ENCODE measurements around the gene DAD1. TPM values are rescaled to one million over a fixed set of nuclear protein-coding genes. Genes with fewer than 3 reads are reported as not detected.

DAD1 gene
- total RNA-seq, 3 donors from 2014 or later = 192 to 238 (median 202) TPM

DNA sequence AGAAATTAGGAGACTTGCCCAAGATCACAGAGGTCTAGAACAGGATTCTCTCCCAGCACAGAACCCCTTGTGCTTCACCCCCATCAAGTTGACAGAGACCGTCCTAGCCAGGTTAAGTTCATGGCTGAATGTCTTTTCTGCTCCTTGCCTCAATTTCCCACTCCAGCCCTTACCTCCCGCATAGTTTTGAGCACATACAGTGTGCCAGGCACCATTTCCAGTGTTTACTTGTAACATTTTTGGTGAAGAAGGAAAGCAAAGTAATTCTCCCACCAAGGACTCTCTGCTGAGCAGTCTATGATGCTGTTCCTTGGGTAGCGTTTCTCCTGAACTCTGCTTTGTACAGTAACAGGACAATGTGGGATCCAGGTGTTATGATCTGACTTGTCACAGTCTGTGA lies 10.3 kb upstream of the DAD1 start:
- peak overlapping the region; percentile 91 to 95 for H3K27ac ChIP-seq
- DNase-seq (ENCODE audit: low spot score in 2 of 2) = no peak
- no peaks in the 10 kb centered on the region for H3K27me3 ChIP-seq
- peak overlapping the region; percentile 67 to 86 (median 78) for H3K4me3 ChIP-seq
- peaks cover 0 to 13% of the 10 kb centered on the region in 2 donors for H3K4me1 ChIP-seq
- H3K9me3 ChIP-seq = no peaks in the 10 kb centered on the region
- H3K36me3 ChIP-seq = peaks cover 7% of the 10 kb centered on the region
- TF ChIP-seq CTCF (IDR thresholded peaks at IDR 0.05) (no peak), POLR2A (IDR thresholded peaks at IDR 0.05) (no peak), POLR2AphosphoS5 (IDR thresholded peaks at IDR 0.05) (no peak)
- intact Hi-C loops (cut with DNase I; ENCODE audit: low total_unique reads) = no loop called here

DNA sequence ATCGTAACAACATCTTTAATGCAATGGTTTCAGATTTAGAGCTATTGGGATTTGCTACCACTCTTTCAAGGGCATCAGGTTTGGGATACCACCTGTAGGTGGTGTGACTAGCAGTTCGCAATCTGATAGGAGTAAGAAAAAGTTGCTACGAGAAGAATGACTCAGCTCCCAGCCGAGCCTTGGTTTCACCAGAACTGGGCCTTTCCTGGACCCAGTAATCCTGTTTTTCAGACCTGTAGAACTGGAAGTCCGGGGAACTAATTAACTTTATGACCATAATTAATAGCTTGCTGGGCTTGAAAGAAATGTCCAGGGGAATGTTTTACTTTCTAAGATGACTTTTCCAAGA lies 9.8 kb upstream of the DAD1 start:
- Histone ChIP-seq H3K4me3 (peak overlapping the region; percentile 67 to 86 (median 78)), H3K27me3 (no peaks in the 10 kb centered on the region), H3K9me3 (no peaks in the 10 kb centered on the region), H3K36me3 (peaks cover 7% of the 10 kb centered on the region), H3K4me1 (peaks cover 0 to 13% of the 10 kb centered on the region in 2 donors), H3K27ac (peak overlapping the region; percentile 91 to 95)
- intact Hi-C loops (cut with DNase I; ENCODE audit: low total_unique reads) = no loop called here
- DNase-seq (ENCODE audit: low spot score in 2 of 2) = peak in 1 of 2 donors; percentile 48
- TF ChIP-seq POLR2AphosphoS5 (IDR thresholded peaks at IDR 0.05) (no peak), CTCF (IDR thresholded peaks at IDR 0.05) (peak in 2 of 3 donors; percentile 23 to 26)

GRCh38 chr14:22598099-22598895 lies 9.3 kb upstream of the DAD1 start, which contains the start of gene ABHD4:
Gene ABHD4 (plus strand): TSS chr14:22598300. CDS start chr14:22598307, 7 bp downstream.
- Histone ChIP-seq H3K27me3 (no peaks in the 10 kb centered on the region), H3K36me3 (peaks cover 6% of the 10 kb centered on the region), H3K27ac (peak within 1 kb of the TSS; percentile 91 to 95), H3K4me1 (peaks cover 0 to 13% of the 10 kb centered on the region in 2 donors), H3K9me3 (no peaks in the 10 kb centered on the region), H3K4me3 (peak within 1 kb of the TSS; percentile 67 to 86 (median 78))
- intact Hi-C loops (cut with DNase I; ENCODE audit: low total_unique reads) = no loop called here
- TF ChIP-seq POLR2A (IDR thresholded peaks at IDR 0.05) (peak; percentile 80), CTCF (IDR thresholded peaks at IDR 0.05) (no peak), POLR2AphosphoS5 (IDR thresholded peaks at IDR 0.05) (peak; percentile 47 to 88 (median 52))
- peak; percentile 79 to 87 for DNase-seq (ENCODE audit: low spot score in 2 of 2)

GRCh38 chr14:22597771-22598098 lies 8.7 kb upstream of the DAD1 start:
- intact Hi-C loops (cut with DNase I; ENCODE audit: low total_unique reads) = no loop called here
- no peak for DNase-seq (ENCODE audit: low spot score in 2 of 2)
- peak overlapping the region; percentile 91 to 95 for H3K27ac ChIP-seq
- H3K4me1 ChIP-seq = peaks cover 0 to 13% of the 10 kb centered on the region in 2 donors
- no peaks in the 10 kb centered on the region for H3K9me3 ChIP-seq
- no peaks in the 10 kb centered on the region for H3K36me3 ChIP-seq
- H3K27me3 ChIP-seq = no peaks in the 10 kb centered on the region
- peak overlapping the region; percentile 67 to 86 (median 78) for H3K4me3 ChIP-seq
- TF ChIP-seq POLR2AphosphoS5 (IDR thresholded peaks at IDR 0.05) = no peak
- no peak for TF ChIP-seq POLR2A (IDR thresholded peaks at IDR 0.05)
- TF ChIP-seq CTCF (IDR thresholded peaks at IDR 0.05) = no peak

- H3K4me1 ChIP-seq = peaks cover 0 to 13% of the 10 kb centered on the region in 2 donors
- no peak for TF ChIP-seq POLR2A (IDR thresholded peaks at IDR 0.05)
- TF ChIP-seq CTCF (IDR thresholded peaks at IDR 0.05) = no peak
- no peak for TF ChIP-seq POLR2AphosphoS5 (IDR thresholded peaks at IDR 0.05)
- H3K27me3 ChIP-seq = no peaks in the 10 kb centered on the region
- H3K36me3 ChIP-seq = no peaks in the 10 kb centered on the region
- intact Hi-C loops (cut with DNase I; ENCODE audit: low total_unique reads) = no loop called here
- DNase-seq (ENCODE audit: low spot score in 2 of 2) = no peak
- H3K27ac ChIP-seq = no peak overlapping the region
- peak overlapping the region in 1 of 3 donors; percentile 67 for H3K4me3 ChIP-seq
- H3K9me3 ChIP-seq = no peaks in the 10 kb centered on the region
Measured at GRCh38 chr14:22597265-22597664, 8.2 kb upstream of the DAD1 start.
